Activated CD4-positive, alpha-beta T cell treated with anti-CD3 and anti-CD28 coated beads, Interleukin-2, amount 10 ng/mL, durations not matched to agents 7 days and 5 days (primary cell): ENCODE results near the gene MYO16. TPM values are rescaled to one million over a fixed set of nuclear protein-coding genes. Genes with fewer than 3 reads are reported as not detected.

Experiments
- CTCF ChIA-PET: fragments of 350-600 bp; sonication (Branson Sonifier 250); formaldehyde crosslinking; loops from one replicate; lab custom pipeline; 2021; ENCODE audit warnings: antibody characterized with exemption; lab: Charles Lee
- POLR2A ChIA-PET: fragments of 350-600 bp; sonication (Branson Sonifier 250); formaldehyde crosslinking; loops from one replicate; lab custom pipeline; 2021; ENCODE audit warnings: antibody characterized with exemption; lab: Charles Lee
- DNase-seq: peaks from one replicate; pipeline ENCODE4 v3.0.0-alpha.2; 2020
- H3K27ac Mint-ChIP-seq: one replicate; pipeline ENCODE4 v1.8.0; 2021; ENCODE audit warnings: mild to moderate bottlenecking, moderate library complexity, mixed read lengths
- H3K27me3 Mint-ChIP-seq: one replicate; pipeline ENCODE4 v1.8.0; 2021; ENCODE audit warnings: mixed read lengths
- H3K36me3 Mint-ChIP-seq: one replicate; pipeline ENCODE4 v1.8.0; 2021; ENCODE audit warnings: low read depth, mixed read lengths
- H3K4me1 Mint-ChIP-seq: one replicate; pipeline ENCODE4 v1.8.0; 2021; ENCODE audit warnings: mixed read lengths
- H3K4me3 Mint-ChIP-seq: one replicate; pipeline ENCODE4 v1.8.0; 2021; ENCODE audit warnings: mild to moderate bottlenecking, moderate library complexity, mixed read lengths
- H3K9me3 Mint-ChIP-seq: one replicate; pipeline ENCODE4 v1.8.0; 2021; ENCODE audit warnings: mixed read lengths
- total RNA-seq, 2 experiments: library from RNA; stranded (reverse); gene quantifications; one replicate each; pipeline ENCODE4 v1.2.3, GENCODE V29; 2021

Gene MYO16
- total RNA-seq, 2 experiments from 2014 or later: not detected

DNA sequence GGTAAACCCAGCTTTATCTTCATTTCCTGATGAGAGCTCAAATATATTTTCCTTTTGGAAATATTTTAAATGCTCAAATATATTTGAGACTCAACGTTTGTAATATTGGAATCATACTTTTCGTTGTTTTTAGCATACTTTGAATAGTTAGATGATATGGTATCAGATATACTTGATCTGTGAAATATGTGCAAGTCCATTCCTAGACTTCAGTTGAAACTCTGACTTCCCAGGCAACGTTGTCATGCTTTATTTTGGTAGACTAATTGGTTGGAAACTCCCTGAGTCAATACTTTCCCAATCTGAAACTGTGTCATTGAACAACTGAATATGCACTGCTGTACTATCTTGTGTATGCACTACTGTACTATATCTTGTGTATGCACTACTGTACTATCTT lies 378.5 kb downstream of the MYO16 start:
- ChIA-PET CTCF (no interaction called here), POLR2A (no interaction called here)
- peaks cover 3% of the 10 kb centered on the region for H3K27me3 Mint-ChIP-seq
- no peaks in the 10 kb centered on the region for H3K36me3 Mint-ChIP-seq
- no peak for DNase-seq
- H3K27ac Mint-ChIP-seq: no peak overlapping the region
- no peak overlapping the region for H3K4me3 Mint-ChIP-seq
- no peaks in the 10 kb centered on the region for H3K9me3 Mint-ChIP-seq
- no peaks in the 10 kb centered on the region for H3K4me1 Mint-ChIP-seq

DNA sequence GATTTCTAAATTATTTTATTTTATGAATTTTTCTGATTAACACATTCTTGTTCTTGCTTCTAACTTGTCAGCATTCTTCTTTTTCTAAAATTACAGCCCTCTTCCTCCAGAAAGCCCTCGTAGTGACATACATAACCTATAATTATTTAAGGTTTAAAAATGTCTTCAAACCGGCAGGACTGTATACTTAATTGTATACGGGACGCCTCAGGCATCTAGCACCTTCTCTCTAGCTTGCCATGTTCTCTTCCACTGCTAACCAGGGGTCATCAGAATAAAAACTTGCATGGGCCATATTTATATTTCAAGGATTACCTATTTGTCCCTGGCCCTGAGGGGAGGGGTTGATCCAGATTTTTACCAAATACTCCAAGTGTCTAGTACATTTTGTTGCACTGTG lies 380.3 kb downstream of the MYO16 start:
- Mint-ChIP-seq H3K27me3 (peaks cover 6% of the 10 kb centered on the region), H3K4me1 (no peaks in the 10 kb centered on the region), H3K27ac (no peak overlapping the region), H3K36me3 (no peaks in the 10 kb centered on the region), H3K4me3 (no peak overlapping the region), H3K9me3 (no peaks in the 10 kb centered on the region)
- POLR2A ChIA-PET: no interaction called here
- DNase-seq: no peak
- CTCF ChIA-PET: no interaction called here

DNA sequence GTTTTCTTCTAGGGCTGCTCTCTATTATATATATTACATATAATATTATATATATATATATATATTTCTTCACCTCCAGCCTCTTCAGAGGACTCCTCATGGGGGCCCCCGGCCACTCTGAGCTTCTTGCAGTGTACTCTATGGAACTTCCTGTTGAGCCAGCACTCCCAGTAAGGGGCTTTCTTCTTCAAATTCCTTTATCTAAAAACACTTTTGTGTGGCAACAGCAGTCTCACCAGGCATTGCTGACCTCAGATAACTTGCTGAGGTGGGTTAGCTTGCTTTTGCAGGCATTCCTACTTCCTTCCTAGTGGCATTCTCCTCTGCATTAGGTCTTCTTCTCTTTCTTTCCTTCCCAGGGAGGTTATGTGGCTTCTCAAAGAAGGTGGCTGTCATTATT lies 381.5 kb downstream of the MYO16 start:
- Mint-ChIP-seq H3K9me3 (no peaks in the 10 kb centered on the region), H3K27ac (no peak overlapping the region), H3K36me3 (no peaks in the 10 kb centered on the region), H3K27me3 (peaks cover 3% of the 10 kb centered on the region), H3K4me3 (no peak overlapping the region), H3K4me1 (no peaks in the 10 kb centered on the region)
- DNase-seq: no peak
- ChIA-PET POLR2A (no interaction called here), CTCF (interaction anchor here (0.6 kb wide), 1 partner anchor 725 kb away, joined by 3 read pairs; no protein-coding TSS in a partner anchor)

DNA sequence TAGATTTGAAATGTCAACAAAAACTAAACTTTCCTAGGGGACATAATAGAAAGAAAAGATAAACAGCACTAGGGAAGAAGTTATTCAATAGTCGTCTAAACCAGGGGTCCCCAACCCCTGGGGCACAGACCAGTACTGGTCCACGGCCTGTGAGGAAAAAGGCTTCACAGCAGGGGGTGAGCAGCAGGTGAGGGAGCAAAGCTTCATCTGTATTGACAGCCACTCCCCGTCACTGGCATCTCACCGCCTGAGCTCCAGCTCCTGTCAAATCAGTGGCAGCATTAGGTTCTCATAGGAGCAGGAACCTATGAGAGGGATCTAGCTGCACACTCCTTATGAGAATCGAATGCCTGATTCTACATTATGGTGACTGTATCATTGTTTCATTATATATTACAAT lies 382.7 kb downstream of the MYO16 start:
- no peak for DNase-seq
- H3K4me3 Mint-ChIP-seq: no peak overlapping the region
- CTCF ChIA-PET: no interaction called here
- H3K9me3 Mint-ChIP-seq: no peaks in the 10 kb centered on the region
- H3K36me3 Mint-ChIP-seq: no peaks in the 10 kb centered on the region
- no peaks in the 10 kb centered on the region for H3K4me1 Mint-ChIP-seq
- POLR2A ChIA-PET: no interaction called here
- peaks cover 6% of the 10 kb centered on the region for H3K27me3 Mint-ChIP-seq
- no peak overlapping the region for H3K27ac Mint-ChIP-seq

DNA sequence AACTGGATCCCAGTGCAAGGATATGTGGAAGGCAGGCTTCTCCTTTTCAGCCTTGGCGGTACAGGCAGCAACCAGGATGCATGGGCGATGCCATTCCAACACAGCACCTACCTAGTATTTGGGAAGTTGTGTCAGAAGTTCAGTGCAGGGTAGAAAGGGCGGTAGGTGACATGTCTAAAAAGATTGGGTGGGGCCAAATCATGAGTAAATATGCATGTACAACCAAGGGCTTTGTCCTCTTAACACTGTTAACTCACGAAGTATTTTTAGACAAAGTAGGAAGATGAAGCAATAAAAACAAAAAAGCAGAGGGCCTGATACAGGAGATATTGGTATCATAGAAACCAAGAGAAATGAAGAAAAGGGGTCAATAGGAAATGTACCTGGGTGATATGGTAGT lies 392.1 kb downstream of the MYO16 start:
- H3K4me1 Mint-ChIP-seq: no peaks in the 10 kb centered on the region
- DNase-seq: no peak
- H3K9me3 Mint-ChIP-seq: no peaks in the 10 kb centered on the region
- POLR2A ChIA-PET: no interaction called here
- H3K27me3 Mint-ChIP-seq: no peaks in the 10 kb centered on the region
- no peak overlapping the region for H3K27ac Mint-ChIP-seq
- no peak overlapping the region for H3K4me3 Mint-ChIP-seq
- no peaks in the 10 kb centered on the region for H3K36me3 Mint-ChIP-seq
- CTCF ChIA-PET: no interaction called here

DNA sequence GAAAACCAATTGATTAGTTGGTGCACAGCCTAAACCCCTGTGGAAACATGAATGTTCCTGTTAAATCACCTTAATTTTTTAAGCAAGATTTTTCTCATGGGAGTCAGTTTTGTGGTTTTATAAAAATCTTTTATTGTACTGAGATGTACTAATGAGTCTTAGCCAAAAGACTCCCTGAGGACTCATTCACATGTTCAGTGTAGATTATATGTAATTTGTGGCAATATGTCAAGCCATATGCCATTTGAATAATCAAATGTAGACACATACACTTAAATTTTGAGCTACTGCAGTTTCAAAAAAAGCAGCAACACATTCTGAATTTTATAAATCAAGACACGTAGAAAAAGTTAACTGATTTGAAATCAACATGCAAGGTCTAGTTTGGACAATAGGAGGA lies 395.2 kb downstream of the MYO16 start:
- Mint-ChIP-seq H3K9me3 (no peaks in the 10 kb centered on the region), H3K27me3 (no peaks in the 10 kb centered on the region), H3K27ac (no peak overlapping the region), H3K4me1 (no peaks in the 10 kb centered on the region), H3K36me3 (no peaks in the 10 kb centered on the region), H3K4me3 (no peak overlapping the region)
- CTCF ChIA-PET: no interaction called here
- POLR2A ChIA-PET: no interaction called here
- DNase-seq: no peak

DNA sequence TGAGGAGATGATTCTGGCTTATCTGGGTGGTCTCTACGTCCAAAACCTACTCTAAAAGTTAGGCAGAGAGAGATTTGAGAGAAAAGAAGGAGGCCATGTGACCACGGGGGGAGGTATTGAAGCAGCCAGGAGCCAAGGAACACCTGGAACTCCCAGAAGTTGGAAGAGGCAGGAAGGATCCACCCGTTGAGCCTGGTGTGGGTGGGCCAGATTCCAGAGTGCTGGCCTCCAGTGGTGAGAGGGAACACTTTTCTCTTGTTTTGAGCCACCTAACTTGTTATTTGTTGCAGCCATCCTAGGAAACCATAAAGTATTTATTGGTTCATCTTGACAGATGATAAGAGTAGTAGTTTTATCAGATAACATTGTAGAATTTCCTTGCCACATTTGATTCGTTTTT lies 396.9 kb downstream of the MYO16 start:
- no peak overlapping the region for H3K27ac Mint-ChIP-seq
- no peaks in the 10 kb centered on the region for H3K27me3 Mint-ChIP-seq
- no peaks in the 10 kb centered on the region for H3K4me1 Mint-ChIP-seq
- DNase-seq: no peak
- ChIA-PET CTCF (no interaction called here), POLR2A (no interaction called here)
- H3K4me3 Mint-ChIP-seq: no peak overlapping the region
- no peaks in the 10 kb centered on the region for H3K9me3 Mint-ChIP-seq
- no peaks in the 10 kb centered on the region for H3K36me3 Mint-ChIP-seq

DNA sequence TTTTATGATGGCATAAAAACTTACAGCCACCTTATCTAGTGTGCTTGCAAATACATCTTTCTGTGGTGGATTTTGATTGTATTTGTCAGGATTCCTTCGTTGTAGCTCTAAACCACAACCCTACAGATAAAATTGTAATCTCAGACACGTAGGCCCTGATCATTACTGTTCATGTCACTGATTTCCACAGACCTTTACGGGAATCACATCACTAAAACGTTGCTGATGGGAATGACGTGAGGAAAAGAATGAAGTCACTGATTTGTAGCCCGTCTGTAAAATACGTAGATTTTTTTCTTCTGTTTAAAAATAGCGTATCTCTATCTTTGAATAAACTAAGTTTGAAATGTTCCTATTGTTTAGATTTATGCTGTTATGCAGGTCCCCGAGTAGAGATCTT lies 399.2 kb downstream of the MYO16 start:
- H3K36me3 Mint-ChIP-seq: no peaks in the 10 kb centered on the region
- no peaks in the 10 kb centered on the region for H3K4me1 Mint-ChIP-seq
- CTCF ChIA-PET: no interaction called here
- H3K4me3 Mint-ChIP-seq: no peak overlapping the region
- DNase-seq: no peak
- no peaks in the 10 kb centered on the region for H3K27me3 Mint-ChIP-seq
- no peak overlapping the region for H3K27ac Mint-ChIP-seq
- POLR2A ChIA-PET: no interaction called here
- H3K9me3 Mint-ChIP-seq: no peaks in the 10 kb centered on the region

DNA sequence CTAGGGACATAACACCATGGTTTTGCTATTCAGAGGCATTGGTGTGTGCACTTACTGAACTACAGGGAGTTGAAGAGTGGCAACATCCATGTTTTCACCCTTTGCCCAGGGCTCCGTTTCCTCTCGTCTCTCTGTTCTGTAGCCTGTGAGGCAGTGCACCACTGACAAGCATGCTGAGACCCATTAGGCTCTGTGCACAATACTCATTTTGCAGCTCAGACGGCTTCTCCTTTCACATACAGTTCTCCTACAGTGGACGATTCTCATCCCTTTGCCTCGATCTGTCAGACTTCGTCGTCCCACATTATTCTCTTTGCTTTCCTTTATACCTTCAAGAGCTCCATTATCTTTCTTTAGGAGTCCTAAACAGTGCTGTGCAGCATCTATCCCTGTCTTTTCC lies 403.7 kb downstream of the MYO16 start:
- no peaks in the 10 kb centered on the region for H3K9me3 Mint-ChIP-seq
- H3K27ac Mint-ChIP-seq: no peak overlapping the region
- H3K36me3 Mint-ChIP-seq: no peaks in the 10 kb centered on the region
- no peaks in the 10 kb centered on the region for H3K4me1 Mint-ChIP-seq
- no peaks in the 10 kb centered on the region for H3K27me3 Mint-ChIP-seq
- POLR2A ChIA-PET: no interaction called here
- H3K4me3 Mint-ChIP-seq: no peak overlapping the region
- no peak for DNase-seq
- CTCF ChIA-PET: no interaction called here

DNA sequence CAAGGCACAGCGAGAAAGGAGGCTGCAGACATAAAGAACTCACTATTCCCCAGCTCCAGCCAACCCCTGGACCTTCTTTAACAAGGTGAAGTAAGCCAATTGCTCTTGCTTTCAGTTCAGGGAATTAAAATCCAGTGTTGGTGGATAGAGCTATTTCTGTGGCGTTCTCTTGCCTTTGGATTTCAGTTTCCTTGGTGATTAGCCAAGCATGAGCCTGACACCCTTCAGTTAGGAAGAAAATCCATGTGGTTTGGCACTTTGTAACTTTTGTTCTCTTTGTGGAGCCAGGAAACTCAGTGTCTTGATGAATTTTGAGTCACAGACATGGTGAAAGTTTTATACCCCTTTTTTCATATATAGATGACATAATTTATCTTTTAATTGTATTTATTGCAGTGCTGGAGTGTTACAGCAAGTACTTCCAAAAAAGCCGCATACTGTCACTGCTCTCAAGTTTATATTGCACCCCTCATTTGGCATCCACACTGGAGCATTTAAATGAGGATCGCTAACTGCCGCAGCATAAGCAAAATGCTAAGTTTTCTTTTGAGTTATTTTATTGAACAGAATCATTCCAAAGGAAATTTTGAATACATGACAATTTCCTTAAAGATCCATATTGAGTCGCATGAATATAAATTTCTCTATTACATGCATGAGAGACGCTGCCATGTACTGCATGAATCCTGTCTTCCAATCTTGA lies 406.8 kb downstream of the MYO16 start:
- H3K9me3 Mint-ChIP-seq: no peaks in the 10 kb centered on the region
- no peak for DNase-seq
- no peak overlapping the region for H3K27ac Mint-ChIP-seq
- H3K36me3 Mint-ChIP-seq: no peaks in the 10 kb centered on the region
- POLR2A ChIA-PET: no interaction called here
- no peaks in the 10 kb centered on the region for H3K4me1 Mint-ChIP-seq
- CTCF ChIA-PET: no interaction called here
- H3K27me3 Mint-ChIP-seq: peaks cover 2% of the 10 kb centered on the region
- no peak overlapping the region for H3K4me3 Mint-ChIP-seq

DNA sequence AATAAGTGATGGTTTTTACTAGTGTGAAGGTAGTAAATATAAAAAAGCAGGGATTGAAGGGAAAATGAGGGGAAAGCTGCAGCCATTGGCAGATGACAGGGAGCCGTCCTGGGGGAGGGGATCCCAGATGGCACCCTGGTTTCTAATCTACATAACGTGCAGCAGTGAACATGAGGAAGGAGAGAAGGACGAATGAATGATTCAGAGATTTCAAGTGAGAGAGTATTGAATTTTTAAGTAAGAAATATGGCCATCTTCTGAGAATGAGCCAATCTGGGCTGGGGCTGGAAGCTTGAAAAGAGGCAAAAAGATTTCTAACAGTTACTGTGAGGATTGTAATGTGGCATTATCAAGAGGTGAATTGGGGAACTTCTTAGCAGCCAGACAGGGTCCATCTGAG lies 414.2 kb downstream of the MYO16 start:
- no peaks in the 10 kb centered on the region for H3K4me1 Mint-ChIP-seq
- no peaks in the 10 kb centered on the region for H3K9me3 Mint-ChIP-seq
- peaks cover 2% of the 10 kb centered on the region for H3K27me3 Mint-ChIP-seq
- ChIA-PET POLR2A (no interaction called here), CTCF (no interaction called here)
- no peak overlapping the region for H3K27ac Mint-ChIP-seq
- H3K36me3 Mint-ChIP-seq: no peaks in the 10 kb centered on the region
- DNase-seq: no peak
- H3K4me3 Mint-ChIP-seq: no peak overlapping the region

DNA sequence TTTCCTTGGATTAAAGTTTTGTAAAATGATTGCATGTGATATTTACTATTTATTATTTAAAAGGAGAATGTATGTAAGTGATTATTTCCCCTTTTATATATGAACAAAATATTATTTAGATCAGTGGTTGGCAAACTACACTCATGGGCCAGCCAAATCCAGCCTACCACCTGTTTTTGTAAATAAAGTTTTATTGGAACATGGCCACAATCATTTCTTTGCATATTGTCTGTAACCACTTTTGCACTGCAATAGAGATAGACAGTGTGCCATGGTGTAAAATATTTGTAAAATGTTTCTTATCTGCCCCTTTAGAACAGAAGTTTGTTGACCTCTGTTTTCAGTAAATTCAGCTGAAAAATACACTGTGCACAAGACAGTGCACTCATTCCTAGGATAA lies 426.4 kb downstream of the MYO16 start:
- Mint-ChIP-seq H3K9me3 (no peaks in the 10 kb centered on the region), H3K27ac (no peak overlapping the region), H3K4me1 (no peaks in the 10 kb centered on the region), H3K36me3 (no peaks in the 10 kb centered on the region), H3K27me3 (no peaks in the 10 kb centered on the region), H3K4me3 (no peak overlapping the region)
- ChIA-PET POLR2A (no interaction called here), CTCF (no interaction called here)
- DNase-seq: no peak

DNA sequence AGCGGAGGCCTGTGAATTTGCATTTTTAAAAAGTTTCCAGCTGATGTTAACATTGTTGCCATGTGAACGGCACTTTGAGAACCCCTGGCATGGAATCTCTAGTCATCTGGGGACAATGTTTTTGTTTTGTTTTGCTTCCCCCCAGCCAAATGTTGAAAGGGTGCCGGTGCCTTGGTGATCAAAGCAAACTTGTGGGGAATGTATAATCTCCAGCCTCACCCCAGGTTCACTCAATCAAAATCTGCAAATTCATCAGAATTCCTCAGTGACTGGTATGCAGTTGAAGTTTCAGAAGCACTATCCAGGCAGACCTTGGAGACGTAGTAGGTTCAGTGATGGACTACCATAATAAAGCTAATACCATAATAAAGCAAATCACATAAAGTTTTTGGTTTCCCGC lies 428.7 kb downstream of the MYO16 start:
- POLR2A ChIA-PET: no interaction called here
- H3K36me3 Mint-ChIP-seq: no peaks in the 10 kb centered on the region
- CTCF ChIA-PET: no interaction called here
- no peaks in the 10 kb centered on the region for H3K27me3 Mint-ChIP-seq
- H3K9me3 Mint-ChIP-seq: no peaks in the 10 kb centered on the region
- DNase-seq: no peak
- no peak overlapping the region for H3K4me3 Mint-ChIP-seq
- no peaks in the 10 kb centered on the region for H3K4me1 Mint-ChIP-seq
- H3K27ac Mint-ChIP-seq: no peak overlapping the region

DNA sequence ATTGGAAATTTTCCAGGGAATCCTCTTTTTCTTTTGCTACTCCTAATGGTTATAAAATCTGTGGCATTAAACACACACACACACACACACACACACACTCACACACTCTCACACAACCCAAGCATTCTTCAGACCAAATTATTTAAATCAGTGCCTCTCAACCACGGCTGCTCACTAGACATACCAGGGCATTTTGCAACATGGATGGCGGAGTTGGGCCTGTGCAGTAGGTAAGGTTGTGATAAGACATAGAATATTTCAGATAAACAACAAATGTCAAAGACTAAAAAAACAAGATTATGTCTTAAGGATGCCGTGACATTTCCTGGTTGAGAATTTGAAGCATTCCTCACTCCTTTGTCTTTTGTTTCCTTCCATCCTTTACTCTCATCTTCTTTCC lies 443.1 kb downstream of the MYO16 start:
- ChIA-PET CTCF (no interaction called here), POLR2A (no interaction called here)
- Mint-ChIP-seq H3K36me3 (no peaks in the 10 kb centered on the region), H3K27me3 (no peaks in the 10 kb centered on the region), H3K4me1 (no peaks in the 10 kb centered on the region), H3K4me3 (no peak overlapping the region), H3K9me3 (no peaks in the 10 kb centered on the region), H3K27ac (no peak overlapping the region)
- no peak for DNase-seq
